Ishikawa (cell line): ENCODE results near the gene TPD52L2.

Experiments
- CEBPB ChIP-seq: IDR thresholded peaks from 2 replicates; pipeline ENCODE4 v1.6.1; 2012
- EP300 ChIP-seq: IDR thresholded peaks from 2 replicates; pipeline ENCODE4 v1.6.1; 2012; ENCODE audit warnings: borderline replicate concordance
- TAF1 ChIP-seq: IDR thresholded peaks from 2 replicates; pipeline ENCODE4 v1.6.1; 2012; ENCODE audit warnings: low read depth, mild to moderate bottlenecking
- TCF12 ChIP-seq: IDR thresholded peaks from 2 replicates; pipeline ENCODE4 v1.6.1; 2012; ENCODE audit warnings: low read depth
- TEAD4 ChIP-seq: IDR thresholded peaks from 2 replicates; pipeline ENCODE4 v1.6.1; 2012

DNA sequence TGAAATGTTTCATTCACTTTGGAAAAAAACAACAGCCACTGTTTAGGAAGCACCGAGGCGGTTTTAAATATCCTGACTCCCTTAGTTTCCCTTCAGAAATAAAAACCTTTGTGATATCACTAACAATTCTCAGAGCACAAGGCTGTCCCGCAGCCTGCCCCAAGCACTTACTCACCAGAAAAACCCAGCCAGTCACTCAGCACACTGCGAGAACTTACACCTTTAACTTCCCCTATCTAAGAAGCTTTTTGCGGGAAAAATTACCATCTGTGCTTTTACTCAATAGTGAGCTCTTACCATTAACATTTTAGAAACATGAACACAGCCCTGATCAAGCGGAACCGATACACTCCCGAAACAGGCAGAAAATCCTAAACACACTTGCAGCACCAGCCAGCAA is 43.3 kb upstream of the TPD52L2 start:
- TF ChIP-seq EP300, result no peak
- no peak for TF ChIP-seq TCF12
- TF ChIP-seq TEAD4, result no peak
- TF ChIP-seq TAF1, result no peak
- TF ChIP-seq CEBPB, result no peak
